OCI-LY7 (cell line): ENCODE results near the gene OLFM3.

Experiments used
- EZH2phosphoT487 ChIP-seq: fragments of 200-600 bp; sonication (generic); IDR thresholded peaks from 2 replicates; pipeline ENCODE4 v1.6.1; 2018; ENCODE audit warnings: low read depth, borderline replicate concordance, mild to moderate bottlenecking, mixed run types, antibody characterized with exemption, low read length, moderate library complexity, mixed read lengths
- TF ChIP-seq, protein P1 (sequence below): fragments of 200-600 bp; sonication (generic); conservative IDR thresholded peaks from 2 replicates; pipeline ENCODE4 v1.5.1; 2014; ENCODE audit warnings: mild to moderate bottlenecking, antibody characterized with exemption, low read length, moderate library complexity, mixed read lengths

DNA sequence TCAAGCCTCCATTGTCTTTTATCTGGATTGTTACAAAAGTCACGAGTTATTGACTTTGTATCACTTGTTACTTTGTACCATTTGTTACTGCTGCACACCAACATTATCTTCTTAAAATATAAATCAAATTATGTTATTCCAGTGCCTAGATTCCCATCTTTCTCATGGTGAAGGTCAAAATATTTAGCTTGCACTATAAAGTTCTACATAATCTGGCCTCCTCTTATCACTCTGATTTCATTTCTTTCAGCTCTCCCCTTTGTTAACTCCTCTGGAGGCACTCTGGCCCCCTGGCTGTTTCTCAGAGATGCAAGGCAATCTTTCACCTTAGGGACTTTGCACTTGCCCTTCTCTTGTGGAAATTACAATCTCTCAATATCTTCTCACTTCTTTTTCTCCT lies 143.8 kb downstream of the OLFM3 start:
- TF ChIP-seq, protein P1, sequence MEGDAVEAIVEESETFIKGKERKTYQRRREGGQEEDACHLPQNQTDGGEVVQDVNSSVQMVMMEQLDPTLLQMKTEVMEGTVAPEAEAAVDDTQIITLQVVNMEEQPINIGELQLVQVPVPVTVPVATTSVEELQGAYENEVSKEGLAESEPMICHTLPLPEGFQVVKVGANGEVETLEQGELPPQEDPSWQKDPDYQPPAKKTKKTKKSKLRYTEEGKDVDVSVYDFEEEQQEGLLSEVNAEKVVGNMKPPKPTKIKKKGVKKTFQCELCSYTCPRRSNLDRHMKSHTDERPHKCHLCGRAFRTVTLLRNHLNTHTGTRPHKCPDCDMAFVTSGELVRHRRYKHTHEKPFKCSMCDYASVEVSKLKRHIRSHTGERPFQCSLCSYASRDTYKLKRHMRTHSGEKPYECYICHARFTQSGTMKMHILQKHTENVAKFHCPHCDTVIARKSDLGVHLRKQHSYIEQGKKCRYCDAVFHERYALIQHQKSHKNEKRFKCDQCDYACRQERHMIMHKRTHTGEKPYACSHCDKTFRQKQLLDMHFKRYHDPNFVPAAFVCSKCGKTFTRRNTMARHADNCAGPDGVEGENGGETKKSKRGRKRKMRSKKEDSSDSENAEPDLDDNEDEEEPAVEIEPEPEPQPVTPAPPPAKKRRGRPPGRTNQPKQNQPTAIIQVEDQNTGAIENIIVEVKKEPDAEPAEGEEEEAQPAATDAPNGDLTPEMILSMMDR, result no peak
- no peak for TF ChIP-seq EZH2phosphoT487
